Activated CD4-positive, alpha-beta T cell treated with anti-CD3 and anti-CD28 coated beads, Interleukin-2, amount 50 U/mL, for 24 hours (primary cell): ENCODE measurements around the gene ZNF587.
"Not testable (repeated sequence)": the region's sequence is repeated elsewhere in the genome, so short reads cannot be mapped to it uniquely, and the experiment has no call there.

Experiments used
- DNase-seq, 2 donors: peaks; one replicate each; pipeline ENCODE4 v3.0.0-alpha.2; 2020; ENCODE audit warnings: low read depth in 1 of 2, low spot score in 1 of 2

ZNF587 gene

GRCh38 chr19:57821501-57821900 lies 28.2 kb upstream of the ZNF587 start:
- DNase-seq: not testable (repeated sequence)

DNA sequence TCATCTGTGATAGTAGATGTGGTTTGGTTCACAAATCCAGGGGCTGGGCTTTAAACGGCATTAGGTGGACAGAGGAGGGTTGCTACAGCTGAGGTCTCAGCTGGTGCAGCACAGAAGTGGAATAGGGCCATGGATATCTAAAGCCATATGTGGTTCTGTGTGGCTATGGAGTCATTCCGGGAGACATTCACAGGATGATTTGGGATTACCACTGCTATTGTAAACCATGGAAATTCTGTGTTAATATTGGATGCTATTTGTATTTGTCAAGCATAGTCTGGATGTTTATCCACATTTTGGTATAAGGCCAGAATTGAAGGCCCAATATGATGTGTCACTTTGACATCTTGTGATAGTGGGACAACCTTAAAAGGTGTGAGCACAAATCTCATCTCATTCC lies 26.5 kb upstream of the ZNF587 start:
- not testable (repeated sequence) for DNase-seq

GRCh38 chr19:57823608-57824007 lies 26.1 kb upstream of the ZNF587 start:
- not testable (repeated sequence) for DNase-seq

DNA sequence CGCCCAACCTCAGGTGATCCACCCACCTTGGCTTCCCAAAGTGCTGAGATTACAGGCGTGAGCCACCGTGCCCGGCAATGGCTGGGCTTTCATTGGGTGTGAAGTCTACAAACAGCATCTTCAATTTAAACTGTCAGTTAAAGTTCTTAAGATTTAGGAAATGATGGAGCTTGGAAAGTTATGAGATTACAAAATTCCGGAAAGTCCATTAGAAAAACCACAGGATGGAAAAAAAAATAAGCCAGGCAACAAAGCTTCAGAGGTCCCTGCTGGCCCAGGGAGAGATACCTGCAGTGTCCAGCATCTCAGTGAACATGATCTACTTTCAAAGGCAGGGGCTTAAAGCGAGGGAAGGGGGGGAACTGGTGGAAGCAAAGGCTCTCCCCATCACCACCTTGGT lies 24.1 kb upstream of the ZNF587 start:
- no peak for DNase-seq

DNA sequence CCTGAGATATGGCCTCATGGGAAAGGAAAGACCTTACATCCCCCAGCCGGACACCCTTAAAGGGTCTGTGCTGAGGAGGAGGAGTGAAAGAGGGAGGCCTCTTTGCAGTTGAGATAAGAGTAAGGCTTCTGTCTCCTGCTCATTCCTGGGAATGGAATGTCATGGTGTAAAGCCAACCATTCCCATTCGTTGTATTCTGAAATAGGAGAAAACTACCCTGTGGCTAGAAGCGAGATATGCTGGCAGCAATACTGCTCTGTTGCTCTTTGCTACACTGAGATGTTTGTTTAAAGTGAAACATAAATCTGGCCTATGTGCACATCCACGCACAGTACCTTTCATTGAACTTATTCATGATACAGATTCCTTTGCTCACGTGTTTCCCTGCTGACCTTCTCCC lies 20.3 kb upstream of the ZNF587 start:
- no peak for DNase-seq

DNA sequence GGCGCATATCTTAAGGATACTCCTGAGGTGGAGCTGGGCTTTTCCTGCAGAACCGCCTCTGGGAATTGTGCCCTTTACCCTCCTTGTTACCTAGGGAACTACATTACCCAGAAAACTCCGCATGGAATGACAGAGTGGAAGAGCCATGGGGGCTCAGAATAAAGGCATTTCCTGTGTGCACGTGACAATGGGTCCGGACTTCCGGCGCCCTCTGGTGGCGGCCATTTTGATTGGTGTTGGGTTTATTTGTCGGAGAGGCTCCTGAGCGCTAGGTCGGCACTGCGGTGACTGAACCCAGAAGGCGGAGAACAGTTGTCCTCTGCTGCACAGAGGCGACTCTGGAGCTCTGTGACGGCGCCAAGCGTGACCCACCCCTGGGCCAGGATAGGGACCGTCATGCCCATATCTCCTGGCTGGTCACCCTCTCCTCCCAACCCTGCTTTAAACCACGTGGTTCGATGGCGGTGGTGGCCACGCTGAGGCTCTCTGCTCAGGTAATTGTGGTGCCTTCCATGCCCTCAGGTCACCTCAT lies 19.5 kb upstream of the ZNF587 start, which contains the start of gene ZNF587B:
Gene ZNF587B, plus strand, starts transcription at position 229 of the 532 bp plus-strand sequence. Its CDS starts 230 bp downstream, at position 459.
- no peak for DNase-seq

GRCh38 chr19:57836991-57837390 lies 12.7 kb upstream of the ZNF587 start:
- DNase-seq: not testable (repeated sequence)

- DNase-seq: not testable (repeated sequence)
These were observed 11.0 kb upstream of the ZNF587 start for GRCh38 chr19:57838622-57839191.

DNA sequence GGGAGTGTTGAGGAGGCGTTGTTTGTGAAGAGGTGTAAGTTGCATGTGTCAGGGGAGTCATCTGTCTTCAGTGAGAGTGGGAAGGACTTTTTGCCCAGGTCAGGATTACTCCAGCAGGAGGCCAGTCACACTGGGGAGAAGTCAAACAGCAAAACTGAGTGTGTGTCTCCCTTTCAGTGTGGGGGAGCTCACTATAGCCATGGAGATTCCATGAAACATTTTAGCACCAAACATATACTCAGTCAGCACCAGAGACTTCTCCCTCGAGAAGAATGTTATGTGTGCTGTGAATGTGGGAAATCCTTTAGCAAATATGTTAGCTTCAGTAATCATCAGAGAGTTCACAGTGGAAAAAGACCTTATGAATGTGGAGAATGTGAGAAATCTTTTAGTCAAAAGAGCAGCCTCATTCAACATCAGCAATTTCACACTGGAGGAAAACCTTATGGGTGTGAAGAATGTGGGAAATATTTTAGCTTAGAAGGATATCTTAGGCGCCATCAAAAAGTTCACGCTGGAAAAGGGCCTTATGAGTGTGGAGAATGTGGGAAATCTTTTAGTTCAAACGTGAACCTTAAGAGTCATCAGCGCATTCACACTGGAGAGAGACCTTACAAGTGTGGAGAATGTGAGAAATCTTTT lies 8.4 kb upstream of the ZNF587 start:
- no peak for DNase-seq

GRCh38 chr19:57847164-57847563 lies 2.5 kb upstream of the ZNF587 start:
- not testable (repeated sequence) for DNase-seq

DNA sequence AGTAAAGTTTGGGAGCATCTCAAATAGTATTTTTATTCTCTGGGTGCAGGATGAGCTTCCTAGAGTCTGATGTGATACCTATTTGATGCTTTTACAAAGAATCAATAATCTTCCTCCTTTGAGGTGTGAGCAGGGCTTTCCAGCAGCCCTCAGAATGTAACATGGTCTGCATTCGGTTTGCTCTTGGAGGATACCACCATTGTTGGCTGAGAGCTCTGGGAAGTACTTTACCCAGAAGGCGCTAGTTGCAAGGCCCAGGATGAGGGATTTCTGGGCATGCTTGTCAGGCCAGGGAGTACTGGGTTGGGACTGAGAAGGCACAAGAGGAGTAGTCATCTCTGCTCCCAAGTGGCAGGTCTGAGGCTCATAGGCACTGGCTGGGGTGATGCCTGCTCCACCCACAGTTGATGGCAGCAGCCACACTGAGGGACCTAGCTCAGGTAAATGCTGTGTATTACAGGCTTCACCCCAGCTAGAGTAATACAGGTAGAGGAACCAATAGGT lies 445 bp upstream of the ZNF587 start:
- not testable (repeated sequence) for DNase-seq

DNA sequence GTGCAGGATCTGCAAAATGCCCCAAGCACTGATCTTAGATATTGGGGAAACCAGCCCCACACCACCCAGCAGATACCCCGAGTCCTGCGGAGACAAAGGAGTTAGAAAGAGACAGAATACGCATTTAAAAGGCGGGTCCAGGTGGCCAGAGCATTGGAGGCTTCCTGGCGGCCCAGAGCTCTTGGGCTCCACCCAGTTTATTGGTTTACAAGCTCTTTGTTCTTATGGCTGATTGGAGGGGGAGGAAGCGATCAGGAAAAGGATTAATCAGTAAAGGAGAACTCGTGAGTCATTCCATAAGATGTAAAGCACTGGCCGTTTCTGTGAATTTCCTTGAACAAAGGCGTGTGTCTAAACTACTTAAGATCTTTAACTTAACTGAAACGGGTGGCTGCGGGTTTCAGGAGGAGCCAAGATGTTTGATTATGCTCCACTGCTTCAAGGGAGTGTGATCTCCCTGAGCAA lies 926 bp downstream of the ZNF587 start:
- DNase-seq: no peak

GRCh38 chr19:57851812-57852603 lies 2.3 kb downstream of the ZNF587 start:
- not testable (repeated sequence) for DNase-seq

- not testable (repeated sequence) for DNase-seq
These were observed 4.5 kb downstream of the ZNF587 start for GRCh38 chr19:57854117-57854516.

DNA sequence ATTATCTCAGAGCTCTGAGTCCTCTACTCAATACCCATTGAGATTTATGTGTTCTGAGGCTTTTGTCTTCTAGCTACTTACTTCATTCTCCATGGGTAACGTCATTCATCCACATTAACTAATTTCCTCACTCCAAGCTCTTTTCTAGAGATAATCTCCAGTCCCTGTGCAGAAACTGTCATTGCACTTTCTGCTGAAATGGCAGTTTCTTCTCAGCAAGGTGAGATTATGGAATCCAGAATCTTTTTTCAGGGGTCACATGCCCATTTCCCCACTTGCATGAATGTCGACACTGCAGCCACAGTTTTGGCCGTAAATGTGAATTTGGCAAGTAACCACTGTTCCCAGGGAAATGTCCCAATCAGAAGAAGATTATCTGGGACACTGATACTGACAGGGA lies 12.7 kb downstream of the ZNF587 start:
- DNase-seq: not testable (repeated sequence)

- DNase-seq: no peak
These were observed 18.3 kb downstream of the ZNF587 start for GRCh38 chr19:57867868-57868492.

DNA sequence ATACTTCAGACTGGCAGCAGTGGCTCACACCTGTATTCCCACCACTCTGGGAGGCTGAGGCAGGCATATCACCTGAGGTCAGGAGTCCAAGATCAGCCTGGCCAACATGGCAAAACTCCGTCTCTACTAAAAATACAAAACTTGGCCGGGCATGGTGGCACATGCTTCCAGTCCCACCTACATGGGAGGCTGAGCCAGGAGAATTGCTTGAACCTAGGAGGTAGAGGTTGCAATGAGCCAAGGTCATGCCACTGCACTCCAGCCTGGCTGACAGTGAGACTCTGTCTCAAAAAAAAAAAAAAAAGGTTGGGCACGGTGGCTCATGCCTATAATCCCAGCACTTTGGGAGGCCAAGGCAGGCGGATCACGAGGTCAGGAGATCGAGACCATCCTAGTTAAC lies 20.0 kb downstream of the ZNF587 start:
- DNase-seq: not testable (repeated sequence)

- DNase-seq: no peak
These were observed 20.6 kb downstream of the ZNF587 start for GRCh38 chr19:57870225-57870624.

DNA sequence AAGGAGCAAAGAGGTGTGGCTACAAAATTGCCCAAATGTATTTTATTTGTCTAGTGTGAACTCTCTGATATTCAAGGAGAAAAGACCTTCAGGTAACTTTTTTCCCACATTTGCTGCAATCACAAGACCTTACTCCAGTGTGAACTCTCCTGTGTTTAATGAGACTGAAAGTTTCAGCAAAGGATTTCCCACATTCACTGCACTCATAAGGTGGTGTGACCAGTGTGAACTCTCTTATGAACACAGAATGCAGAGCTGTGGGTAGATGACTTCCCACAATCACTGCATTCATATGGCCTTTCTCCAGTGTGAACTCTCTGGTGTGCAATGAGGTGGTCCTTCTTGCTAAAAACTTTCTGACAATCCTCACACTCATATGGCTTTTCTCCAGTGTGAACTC lies 22.8 kb downstream of the ZNF587 start:
- no peak for DNase-seq

GRCh38 chr19:57873883-57874799 lies 24.5 kb downstream of the ZNF587 start:
- DNase-seq: not testable (repeated sequence)
